ENCODE measurements around the gene CHRNA7. TPM values are rescaled to one million over a fixed set of nuclear protein-coding genes. Genes with fewer than 3 reads are reported as not detected.

Gene CHRNA7
- total RNA-seq, 1 donor from 2014 or later, result 1.5 TPM

GRCh38 chr15:31993062-31993461, 37.3 kb upstream of the CHRNA7 start:
- TF ChIP-seq CTCF (IDR thresholded peaks at IDR 0.05; ENCODE audit: insufficient read depth, low read depth, low read length) (no peak), EZH2 (IDR thresholded peaks at IDR 0.05; ENCODE audit: insufficient read depth, low read length) (no peak)
- H3K36me3 ChIP-seq (ENCODE audit: insufficient read depth, low read length), result no peaks in the 10 kb centered on the region
- H3K27ac ChIP-seq (ENCODE audit: low read depth, low read length), result no peak overlapping the region
- Mint-ChIP-seq H3K9me3 (ENCODE audit: unreplicated experiment) (peaks cover 3% of the 10 kb centered on the region), H3K27ac (ENCODE audit: unreplicated experiment) (no peak overlapping the region), H3K36me3 (ENCODE audit: low read depth, unreplicated experiment) (no peaks in the 10 kb centered on the region), H3K4me3 (ENCODE audit: unreplicated experiment) (no peak overlapping the region), H3K27me3 (ENCODE audit: low read depth, unreplicated experiment) (no peaks in the 10 kb centered on the region), H3K4me1 (ENCODE audit: low read depth, unreplicated experiment) (no peaks in the 10 kb centered on the region)
- H3K4me2 ChIP-seq (ENCODE audit: low read length), result no peak overlapping the region
- no peaks in the 10 kb centered on the region for H3K27me3 ChIP-seq (ENCODE audit: insufficient read depth, low read length)
- H2AFZ ChIP-seq (ENCODE audit: low read depth, low read length), result no peak overlapping the region
- H3K4me3 ChIP-seq (ENCODE audit: insufficient read depth, low read depth, low read length), result no peak overlapping the region
- H3K9ac ChIP-seq (ENCODE audit: low read length), result no peak overlapping the region
- FAIRE-seq (no peak), DNase-seq (ENCODE audit: low read depth) (no peak)
- H3K79me2 ChIP-seq (ENCODE audit: insufficient read depth, low read length), result no peaks in the 10 kb centered on the region
- H3K9me3 ChIP-seq (ENCODE audit: insufficient read depth, low read depth, low read length), result no peaks in the 10 kb centered on the region
- H3K4me1 ChIP-seq (ENCODE audit: insufficient read depth, low read length), result no peaks in the 10 kb centered on the region
- H4K20me1 ChIP-seq (ENCODE audit: insufficient read depth, low read length), result no peaks in the 10 kb centered on the region

- TF ChIP-seq CTCF (IDR thresholded peaks at IDR 0.05; ENCODE audit: insufficient read depth, low read depth, low read length) (no peak), EZH2 (IDR thresholded peaks at IDR 0.05; ENCODE audit: insufficient read depth, low read length) (no peak)
- Mint-ChIP-seq H3K4me1 (ENCODE audit: low read depth, unreplicated experiment) (no peaks in the 10 kb centered on the region), H3K27me3 (ENCODE audit: low read depth, unreplicated experiment) (no peaks in the 10 kb centered on the region), H3K9me3 (ENCODE audit: unreplicated experiment) (peaks cover 2% of the 10 kb centered on the region), H3K36me3 (ENCODE audit: low read depth, unreplicated experiment) (no peaks in the 10 kb centered on the region), H3K4me3 (ENCODE audit: unreplicated experiment) (no peak overlapping the region), H3K27ac (ENCODE audit: unreplicated experiment) (no peak overlapping the region)
- H3K27ac ChIP-seq (ENCODE audit: low read depth, low read length), result no peak overlapping the region
- H3K27me3 ChIP-seq (ENCODE audit: insufficient read depth, low read length), result no peaks in the 10 kb centered on the region
- no peaks in the 10 kb centered on the region for H3K9me3 ChIP-seq (ENCODE audit: insufficient read depth, low read depth, low read length)
- no peaks in the 10 kb centered on the region for H4K20me1 ChIP-seq (ENCODE audit: insufficient read depth, low read length)
- H3K79me2 ChIP-seq (ENCODE audit: insufficient read depth, low read length), result no peaks in the 10 kb centered on the region
- H3K36me3 ChIP-seq (ENCODE audit: insufficient read depth, low read length), result no peaks in the 10 kb centered on the region
- H3K4me3 ChIP-seq (ENCODE audit: insufficient read depth, low read depth, low read length), result no peak overlapping the region
- DNase-seq (ENCODE audit: low read depth), result no peak
- no peak overlapping the region for H2AFZ ChIP-seq (ENCODE audit: low read depth, low read length)
- H3K4me1 ChIP-seq (ENCODE audit: insufficient read depth, low read length), result no peaks in the 10 kb centered on the region
- H3K4me2 ChIP-seq (ENCODE audit: low read length), result no peak overlapping the region
- no peak for FAIRE-seq
- H3K9ac ChIP-seq (ENCODE audit: low read length), result no peak overlapping the region
Observed at GRCh38 chr15:31997711-31998110, 32.6 kb upstream of the CHRNA7 start.

- peaks cover 4% of the 10 kb centered on the region for H3K27me3 Mint-ChIP-seq (ENCODE audit: low read depth, unreplicated experiment)
- H3K27ac Mint-ChIP-seq (ENCODE audit: unreplicated experiment), result no peak overlapping the region
- H3K36me3 ChIP-seq (ENCODE audit: insufficient read depth, low read length), result no peaks in the 10 kb centered on the region
- no peak overlapping the region for H3K27ac ChIP-seq (ENCODE audit: low read depth, low read length)
- TF ChIP-seq EZH2 (IDR thresholded peaks at IDR 0.05; ENCODE audit: insufficient read depth, low read length) (no peak), CTCF (IDR thresholded peaks at IDR 0.05; ENCODE audit: insufficient read depth, low read depth, low read length) (no peak)
- H3K9me3 ChIP-seq (ENCODE audit: insufficient read depth, low read depth, low read length), result no peaks in the 10 kb centered on the region
- H4K20me1 ChIP-seq (ENCODE audit: insufficient read depth, low read length), result no peaks in the 10 kb centered on the region
- H3K79me2 ChIP-seq (ENCODE audit: insufficient read depth, low read length), result no peaks in the 10 kb centered on the region
- no peak overlapping the region for H3K4me2 ChIP-seq (ENCODE audit: low read length)
- no peak for DNase-seq (ENCODE audit: low read depth)
- H3K27me3 ChIP-seq (ENCODE audit: insufficient read depth, low read length), result no peaks in the 10 kb centered on the region
- no peak for FAIRE-seq
- H3K4me1 ChIP-seq (ENCODE audit: insufficient read depth, low read length), result no peaks in the 10 kb centered on the region
- no peak overlapping the region for H3K4me3 ChIP-seq (ENCODE audit: insufficient read depth, low read depth, low read length)
- no peaks in the 10 kb centered on the region for H3K4me1 Mint-ChIP-seq (ENCODE audit: low read depth, unreplicated experiment)
- H3K9me3 Mint-ChIP-seq (ENCODE audit: unreplicated experiment), result no peaks in the 10 kb centered on the region
- H3K36me3 Mint-ChIP-seq (ENCODE audit: low read depth, unreplicated experiment), result no peaks in the 10 kb centered on the region
- H3K4me3 Mint-ChIP-seq (ENCODE audit: unreplicated experiment), result no peak overlapping the region
- H2AFZ ChIP-seq (ENCODE audit: low read depth, low read length), result no peak overlapping the region
- H3K9ac ChIP-seq (ENCODE audit: low read length), result no peak overlapping the region
Observed at GRCh38 chr15:32003558-32003957, 26.8 kb upstream of the CHRNA7 start.
